ENCODE data around the gene CIART.
"Not testable (repeated sequence)": the region's sequence is repeated elsewhere in the genome, so short reads cannot be mapped to it uniquely, and the experiment has no call there.

CIART gene, protein sequence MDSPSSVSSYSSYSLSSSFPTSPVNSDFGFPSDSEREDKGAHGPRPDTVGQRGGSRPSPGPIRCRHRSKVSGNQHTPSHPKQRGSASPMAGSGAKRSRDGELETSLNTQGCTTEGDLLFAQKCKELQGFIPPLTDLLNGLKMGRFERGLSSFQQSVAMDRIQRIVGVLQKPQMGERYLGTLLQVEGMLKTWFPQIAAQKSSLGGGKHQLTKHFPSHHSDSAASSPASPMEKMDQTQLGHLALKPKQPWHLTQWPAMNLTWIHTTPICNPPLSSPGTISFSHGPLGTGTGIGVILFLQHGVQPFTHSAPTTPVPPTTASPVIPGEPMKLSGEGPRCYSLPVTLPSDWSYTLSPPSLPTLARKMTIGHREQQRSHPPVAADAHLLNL

DNA sequence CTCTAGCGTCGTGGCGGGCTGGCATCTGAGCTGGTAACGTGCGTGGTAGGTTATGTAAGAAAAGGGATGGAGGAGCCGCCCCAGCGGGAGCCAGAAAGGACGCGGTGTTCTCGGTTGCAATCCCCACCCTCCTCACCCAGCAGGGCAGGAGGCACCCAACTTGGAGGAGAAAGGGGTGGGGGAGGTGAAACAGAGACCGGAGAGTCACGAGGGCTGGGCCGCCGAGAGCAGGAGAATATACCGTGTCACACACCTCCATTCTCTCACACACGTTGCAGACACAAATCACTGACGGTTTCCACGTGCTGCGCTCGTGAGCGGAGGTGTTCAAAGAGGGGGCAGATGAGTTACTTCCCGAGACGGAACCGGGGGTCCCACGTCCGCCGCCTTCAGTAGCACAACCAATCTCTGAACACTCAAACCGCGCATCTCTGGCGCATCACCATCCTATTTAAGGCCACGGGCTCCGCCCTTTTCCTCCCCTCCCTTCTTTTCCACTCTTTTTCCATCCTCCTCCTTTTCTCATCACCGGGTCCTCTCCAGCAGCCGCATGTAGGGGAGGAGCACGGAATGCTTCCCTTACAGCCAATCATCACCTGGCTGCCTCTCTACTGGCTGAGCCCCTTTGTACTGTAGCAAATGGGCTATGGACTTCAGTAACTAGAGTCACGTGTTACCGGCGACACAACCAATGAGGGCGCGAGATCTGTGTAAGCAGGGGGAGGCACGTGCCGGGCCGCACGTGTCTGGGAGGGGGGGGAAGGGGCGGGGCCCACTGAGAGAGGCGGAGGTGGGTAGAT lies at the start of gene CIART:
TSS of gene CIART (plus strand) at position 797 of the 800 bp plus-strand sequence. CDS start 714 bp downstream, outside the sequence.
- DNase-seq = peak; percentile 97

DNA sequence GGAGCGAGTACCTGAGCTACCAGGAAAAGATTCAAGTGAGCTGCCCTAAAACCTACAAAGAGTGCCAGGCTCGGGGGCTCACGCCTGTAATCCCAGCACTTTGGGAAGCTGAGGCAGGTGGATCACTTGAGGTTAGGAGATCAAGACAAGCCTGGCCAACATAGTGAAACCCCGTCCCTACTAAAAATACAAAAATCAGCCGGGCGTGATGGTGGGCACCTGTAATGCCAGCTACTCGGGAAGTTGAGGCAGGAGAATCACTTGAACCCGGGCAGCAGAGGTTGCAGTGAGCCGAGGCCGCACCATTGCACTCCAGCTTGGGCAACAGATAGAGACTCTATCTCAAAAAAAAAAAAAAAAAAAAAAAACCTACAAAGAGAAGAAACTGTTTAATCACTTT lies 49.4 kb upstream of the CIART start:
- DNase-seq = not testable (repeated sequence)

DNA sequence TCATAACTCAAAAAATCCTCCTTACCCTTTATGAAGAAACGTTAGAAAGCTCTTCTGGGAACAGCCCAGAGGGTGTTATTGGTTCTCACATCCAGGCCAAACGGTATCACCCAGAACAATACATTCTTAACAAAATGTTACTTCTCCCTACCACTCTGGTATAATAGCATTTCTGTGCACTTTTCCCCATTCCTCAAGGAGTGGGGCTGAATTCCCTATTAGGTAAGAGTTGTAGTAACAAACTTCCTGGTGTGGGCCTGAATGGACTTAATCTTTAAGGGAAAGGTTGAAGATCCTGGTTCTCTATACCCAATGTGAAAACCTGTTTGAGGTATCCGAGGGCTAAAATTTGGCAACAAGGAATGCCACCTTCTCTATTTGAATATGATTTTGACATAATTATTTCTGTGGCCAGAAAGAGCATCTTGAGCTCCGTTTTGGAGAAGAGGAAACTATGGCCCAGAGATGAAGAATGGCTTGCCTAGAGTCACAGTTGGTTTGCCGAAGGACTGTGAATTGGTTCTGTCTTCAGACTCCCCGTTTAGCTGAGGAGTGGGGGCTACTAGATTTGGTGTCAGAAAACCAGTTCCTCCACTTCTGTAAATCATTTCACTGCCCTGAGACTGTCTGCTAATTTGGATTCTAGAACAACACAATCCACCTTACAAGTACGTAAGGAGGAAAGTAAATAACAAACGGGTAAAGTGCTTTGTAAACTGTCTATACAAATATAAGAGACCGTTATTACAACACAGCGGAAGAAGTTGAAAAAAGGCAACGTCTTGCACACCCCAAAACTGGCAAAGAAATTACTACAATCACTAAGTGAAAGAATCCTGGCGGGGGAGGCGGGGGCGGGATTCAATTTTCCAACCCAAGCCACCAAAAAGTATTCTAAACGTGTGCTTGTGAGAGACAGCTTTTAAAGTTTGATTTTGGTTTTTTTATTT lies 48.7 kb upstream of the CIART start:
- DNase-seq = peak; percentile 5

DNA sequence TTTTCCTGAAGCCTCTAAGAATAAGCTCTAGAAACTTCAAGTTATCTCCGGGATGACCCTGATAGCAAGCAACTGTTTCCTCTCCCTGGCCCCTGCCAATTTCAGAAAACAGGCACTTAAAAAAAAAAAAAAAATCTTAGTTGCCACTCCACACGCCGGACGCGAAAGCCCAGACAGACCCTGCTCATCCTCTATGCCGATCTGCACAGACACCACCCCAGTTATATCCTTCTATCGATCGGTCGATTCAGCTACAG lies 48.1 kb upstream of the CIART start:
- DNase-seq = no peak

DNA sequence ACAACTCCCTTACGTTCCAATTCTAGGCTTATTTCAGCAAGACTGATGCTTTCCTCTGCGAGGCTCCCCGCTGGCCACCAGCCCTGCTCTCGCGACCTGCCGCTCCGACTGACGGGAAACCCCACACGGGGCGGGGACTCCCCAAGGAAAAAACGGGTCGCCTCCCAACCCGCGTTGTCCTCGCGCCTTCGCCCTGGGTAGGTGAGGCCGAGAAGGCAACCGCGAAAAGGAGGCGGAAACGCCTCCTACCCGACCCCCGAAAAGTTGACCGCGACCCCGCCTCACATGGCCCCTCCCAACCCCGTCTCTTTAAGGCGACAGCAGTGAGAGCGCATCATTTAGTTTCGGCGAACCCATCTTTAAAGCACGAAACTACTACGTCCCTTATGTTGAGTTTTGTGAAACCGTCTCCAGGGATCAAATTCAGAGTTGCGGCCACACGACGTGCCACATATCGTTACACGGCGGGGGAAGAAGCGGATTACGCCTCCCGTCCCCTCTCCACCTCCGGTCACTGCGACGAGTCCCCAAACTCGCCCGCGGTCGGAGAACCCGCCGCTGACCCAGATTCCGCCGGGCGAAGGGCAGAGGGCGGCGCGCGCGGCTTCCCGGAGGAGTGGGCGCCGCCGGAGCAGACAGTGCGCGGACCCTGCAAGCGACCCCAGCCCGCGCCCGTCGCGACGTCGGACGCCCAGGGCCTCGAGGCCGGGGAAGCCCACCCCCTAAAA lies 47.6 kb upstream of the CIART start:
- peak; percentile 65 for DNase-seq

DNA sequence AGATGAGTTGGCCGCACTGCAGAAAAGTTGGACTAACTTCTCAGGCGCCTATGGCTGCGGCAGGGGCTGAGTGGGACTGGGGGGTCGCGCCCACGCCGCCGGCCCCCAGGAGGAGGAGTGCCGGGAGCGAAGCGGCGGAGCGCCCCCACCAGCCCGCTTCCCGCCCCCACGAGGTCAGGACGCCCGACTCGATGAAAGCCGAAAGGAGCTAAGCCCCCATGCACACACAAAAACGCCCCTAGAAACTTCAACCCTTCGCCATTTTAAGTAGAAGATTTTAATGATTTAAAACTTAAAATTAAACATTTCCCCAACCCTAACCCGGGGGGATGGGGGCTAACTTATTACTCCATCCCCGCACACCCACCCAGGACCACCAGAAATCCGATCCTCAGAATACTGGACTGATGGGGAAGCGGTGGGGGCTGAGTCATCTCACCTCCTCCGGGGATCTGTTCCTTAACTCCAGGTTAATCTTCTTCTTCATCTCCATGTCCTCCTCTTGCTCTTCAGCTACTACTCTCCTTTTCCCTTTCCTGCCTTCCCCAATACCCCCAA lies 47.0 kb upstream of the CIART start:
- no peak for DNase-seq

DNA sequence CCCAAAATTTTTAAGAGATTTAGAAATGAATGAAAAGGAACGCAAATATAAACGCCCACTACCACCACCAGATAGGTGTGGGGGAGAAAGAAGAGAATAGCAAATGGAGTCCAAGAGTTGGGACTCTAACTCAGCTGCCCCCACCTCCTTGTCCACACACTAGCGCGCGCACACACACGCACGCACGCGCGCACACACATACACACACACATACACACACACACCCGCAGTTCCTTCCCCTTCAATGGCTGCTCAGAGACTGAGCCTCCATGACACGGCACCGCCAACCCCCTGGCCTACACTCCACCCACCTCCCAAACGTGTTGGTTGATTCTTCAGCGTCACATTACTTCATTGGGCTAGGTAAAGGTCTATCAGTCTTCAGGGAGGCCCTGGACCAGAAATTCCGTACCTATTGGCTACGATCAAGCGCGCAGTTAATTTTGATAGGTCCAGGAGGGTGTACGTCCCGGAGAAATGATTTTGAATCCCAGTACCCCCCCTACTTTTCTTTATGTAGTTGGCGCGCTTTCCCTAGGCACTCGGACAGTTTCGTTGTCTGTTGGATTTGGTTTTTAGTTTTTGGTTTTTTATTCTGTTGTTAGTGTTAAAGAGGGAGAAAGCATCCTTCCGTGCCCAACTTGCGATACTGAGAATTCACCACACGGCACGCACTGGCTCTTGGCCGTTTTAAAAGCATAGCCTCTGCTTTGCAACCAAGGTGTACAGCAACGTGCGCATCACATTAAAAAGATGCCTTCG lies 46.3 kb upstream of the CIART start, which contains the start of gene ANP32E:
TSS of gene ANP32E (minus strand) at position 261 of the 762 bp plus-strand sequence. CDS start 326 bp downstream, outside the sequence.
- DNase-seq = peak; percentile 99

DNA sequence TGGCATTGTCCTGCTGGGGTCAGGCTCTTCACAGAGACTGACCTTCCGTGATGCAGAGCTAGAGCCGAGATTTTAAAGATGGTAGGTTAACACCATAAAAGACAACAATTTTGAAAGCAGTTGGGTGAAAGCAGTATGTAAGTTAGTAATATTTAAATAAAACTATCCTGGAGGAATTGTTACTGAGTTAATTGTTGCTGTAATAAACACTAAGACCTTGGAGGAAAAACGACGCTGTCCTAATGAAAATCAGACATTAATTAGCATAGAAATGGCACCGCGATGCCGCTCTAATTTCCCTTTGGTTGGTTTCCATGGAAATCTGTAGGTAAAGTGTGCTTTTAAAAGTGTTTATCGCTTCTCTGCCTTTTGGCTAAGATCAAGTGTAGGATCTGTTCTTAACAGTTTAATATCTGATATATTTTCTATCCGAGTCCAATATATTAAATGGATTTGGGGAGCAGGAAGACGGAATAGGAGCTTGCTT lies 45.7 kb upstream of the CIART start:
- peak; percentile 63 for DNase-seq

DNA sequence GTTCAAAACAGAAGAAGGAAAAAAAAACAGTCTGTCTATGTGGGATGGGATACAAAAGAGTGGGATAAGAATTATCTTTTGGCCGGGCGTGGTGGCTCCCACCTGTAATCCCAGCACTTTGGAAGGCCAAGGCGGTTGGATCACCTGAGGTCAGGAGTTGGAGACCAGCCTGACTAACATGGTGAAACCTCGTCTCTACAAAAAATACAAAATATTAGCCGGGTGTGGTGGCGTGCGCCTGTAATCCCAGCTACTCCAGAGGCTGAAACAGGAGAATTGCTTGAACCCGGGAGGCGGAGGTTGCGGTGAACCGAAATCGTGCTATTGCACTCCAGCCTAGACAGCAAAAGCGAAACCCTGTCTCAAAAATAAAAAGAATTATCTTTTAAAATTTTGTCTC lies 45.2 kb upstream of the CIART start:
- DNase-seq = not testable (repeated sequence)

DNA sequence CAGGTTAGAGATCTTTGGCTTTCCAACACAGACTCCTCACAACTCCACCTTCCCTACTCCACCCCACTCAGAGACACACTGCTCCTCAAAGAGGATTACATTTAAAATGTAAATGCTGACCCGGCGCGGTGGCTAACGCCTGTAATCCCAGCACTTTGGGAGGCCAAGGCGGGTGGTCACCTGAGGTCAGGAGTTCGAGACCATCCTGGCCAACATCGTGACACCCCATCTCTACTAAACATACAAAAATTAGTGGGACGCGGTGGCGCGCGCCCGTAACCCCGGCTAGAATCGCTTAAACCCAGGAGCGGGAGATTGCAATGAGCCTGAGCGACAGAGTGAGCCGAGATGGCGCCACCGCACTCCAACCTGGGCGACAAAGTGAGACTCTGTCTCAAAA lies 44.6 kb upstream of the CIART start:
- no peak for DNase-seq

DNA sequence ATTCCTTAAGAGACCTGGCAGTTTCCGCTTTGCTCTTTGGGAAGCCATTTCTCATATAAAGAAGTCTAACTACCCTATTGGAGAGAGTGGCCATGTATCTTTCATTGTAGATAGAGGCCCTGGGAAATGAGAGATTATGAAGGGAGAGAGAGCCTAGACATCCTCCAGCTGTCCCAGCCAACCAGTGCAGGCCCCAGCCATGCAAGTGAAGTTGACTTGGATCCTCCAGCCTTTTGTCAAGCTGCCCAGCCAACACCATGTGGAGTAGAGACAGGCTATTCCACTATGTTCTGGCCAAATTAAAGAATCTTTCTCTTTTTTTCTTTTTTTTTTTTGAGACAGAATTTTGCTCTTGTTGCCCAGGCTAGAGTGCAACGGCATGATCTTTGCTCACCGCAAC lies 39.4 kb upstream of the CIART start:
- no peak for DNase-seq

DNA sequence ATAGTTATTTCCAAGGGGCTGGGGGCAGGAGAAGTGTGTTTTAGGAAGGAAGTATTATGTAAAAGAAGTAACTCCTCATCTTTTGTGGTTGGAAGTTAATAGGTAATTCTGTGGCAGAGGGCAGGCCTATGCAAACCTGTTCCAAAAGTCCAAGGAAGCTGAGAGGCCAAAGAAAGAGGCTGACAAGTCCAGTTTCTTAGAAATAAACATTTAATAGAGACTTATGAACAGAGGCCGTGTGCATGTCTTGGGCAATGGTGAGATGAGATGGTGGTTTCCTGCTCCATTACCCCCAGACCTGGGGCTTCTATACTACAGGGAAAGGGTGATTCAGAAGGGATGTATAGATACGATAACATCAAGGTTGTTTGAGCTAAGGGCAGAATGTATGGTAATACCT lies 32.4 kb upstream of the CIART start:
- no peak for DNase-seq

DNA sequence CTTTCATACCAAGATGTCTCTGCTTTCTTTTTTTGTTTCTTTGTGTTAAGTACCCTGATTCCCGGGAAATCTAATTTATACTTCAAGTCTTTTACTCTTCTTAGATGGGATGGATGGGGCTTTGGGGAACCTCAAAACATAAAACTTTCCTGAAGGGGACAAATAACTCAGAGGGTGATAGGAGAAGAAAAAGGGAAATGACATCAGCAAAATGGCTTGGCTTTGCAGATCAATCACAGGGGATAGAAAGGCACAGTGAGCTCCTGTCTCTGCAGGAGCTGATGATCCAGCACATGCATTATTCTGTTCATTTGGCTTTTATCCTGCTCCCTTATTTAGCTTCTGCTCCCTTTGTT lies 26.2 kb upstream of the CIART start:
- no peak for DNase-seq

DNA sequence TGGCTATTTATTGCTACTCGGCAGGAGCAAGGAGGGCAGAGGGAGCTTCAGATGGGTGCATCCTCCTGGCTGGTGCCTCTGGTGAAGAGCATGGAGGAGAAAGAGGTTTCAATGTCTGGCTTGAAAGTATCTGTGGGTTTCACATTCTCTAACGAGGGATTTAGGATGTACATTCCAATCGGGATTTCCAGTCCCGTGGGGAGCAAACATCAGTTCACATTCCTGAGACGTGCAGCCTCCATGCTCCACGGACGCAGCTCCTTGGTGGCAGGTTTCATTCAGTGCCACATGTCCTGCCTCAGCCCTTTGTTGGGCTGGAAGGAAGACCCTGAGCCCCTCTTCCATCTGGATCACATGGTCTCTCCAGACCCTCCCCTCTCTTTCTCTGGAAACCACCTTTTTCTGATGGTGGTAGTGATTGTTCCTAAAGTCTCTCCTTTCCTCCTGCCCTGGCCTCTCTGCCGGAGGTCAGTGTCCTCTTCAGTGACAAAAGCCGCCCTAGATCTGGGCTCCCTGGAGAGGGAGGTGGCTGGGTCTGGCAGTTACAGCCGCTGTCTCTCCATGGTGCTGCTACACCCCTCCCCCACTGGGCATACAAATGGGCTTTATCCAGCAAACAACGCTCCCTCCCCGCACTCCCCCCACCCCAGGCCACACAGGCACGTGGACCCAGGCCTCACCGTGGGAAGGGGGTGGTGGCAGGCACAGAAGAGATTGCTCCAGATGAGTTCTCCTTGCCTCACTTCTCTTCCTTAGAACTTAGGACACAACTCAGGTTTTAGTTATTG lies 25.6 kb upstream of the CIART start:
- no peak for DNase-seq

DNA sequence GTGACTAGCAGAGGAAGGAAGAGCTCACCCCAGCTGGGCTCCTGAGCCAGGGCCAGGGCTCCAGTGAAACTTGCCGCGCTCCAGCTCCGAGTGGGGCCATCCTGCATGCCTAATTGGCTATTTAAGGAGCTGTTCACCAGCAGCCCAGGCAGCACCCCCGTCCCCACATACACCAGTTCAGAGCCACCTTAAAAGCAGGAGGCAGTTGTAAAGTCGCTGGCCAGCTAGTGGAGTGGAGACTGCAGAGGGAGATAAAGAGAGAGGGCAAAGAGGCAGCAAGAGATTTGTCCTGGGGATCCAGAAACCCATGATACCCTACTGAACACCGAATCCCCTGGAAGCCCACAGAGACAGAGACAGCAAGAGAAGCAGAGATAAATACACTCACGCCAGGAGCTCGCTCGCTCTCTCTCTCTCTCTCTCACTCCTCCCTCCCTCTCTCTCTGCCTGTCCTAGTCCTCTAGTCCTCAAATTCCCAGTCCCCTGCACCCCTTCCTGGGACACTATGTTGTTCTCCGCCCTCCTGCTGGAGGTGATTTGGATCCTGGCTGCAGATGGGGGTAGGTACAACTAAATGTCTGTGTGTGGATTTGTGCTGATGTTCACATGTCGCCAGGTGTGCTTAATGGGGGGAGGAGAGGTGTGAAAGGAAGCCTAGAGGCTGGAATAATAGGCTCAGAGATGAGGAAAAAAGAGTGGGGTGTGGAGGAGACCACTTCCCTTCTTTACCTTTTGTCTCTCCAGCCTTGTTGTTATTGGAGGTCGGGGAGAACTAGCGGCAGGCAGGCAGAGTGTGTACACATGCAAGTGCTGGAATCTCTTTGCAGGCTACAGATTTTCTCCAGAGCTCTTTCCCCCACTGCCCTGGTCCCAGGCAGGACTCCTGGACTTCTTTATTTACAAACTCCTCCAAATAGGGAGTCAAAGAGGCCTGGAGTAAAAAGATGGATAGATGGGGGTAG lies 24.4 kb upstream of the CIART start, which contains the start of gene CA14:
TSS of gene CA14 (plus strand) at position 151 of the 962 bp plus-strand sequence. CDS start at position 506, 355 bp downstream.
- no peak for DNase-seq

DNA sequence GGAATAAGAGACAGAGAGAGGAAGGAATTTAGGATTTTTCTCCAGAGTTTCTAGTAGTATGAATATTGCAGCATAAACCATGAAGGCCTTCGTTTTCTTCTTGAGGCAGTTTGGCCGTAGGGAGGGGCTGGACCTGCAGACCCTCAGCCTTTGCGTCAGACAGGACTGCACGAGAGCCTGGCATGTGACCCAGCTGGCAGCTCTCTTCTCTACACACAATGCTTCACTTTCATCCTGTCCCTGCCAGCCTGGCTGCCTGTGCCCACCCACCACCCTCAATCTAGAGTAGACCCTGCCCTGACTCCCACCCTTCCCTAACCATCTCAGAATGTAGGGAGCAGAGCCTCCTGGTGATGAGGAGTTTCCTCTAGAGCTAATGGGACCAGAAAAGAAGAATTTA lies 23.1 kb upstream of the CIART start:
- DNase-seq = no peak

DNA sequence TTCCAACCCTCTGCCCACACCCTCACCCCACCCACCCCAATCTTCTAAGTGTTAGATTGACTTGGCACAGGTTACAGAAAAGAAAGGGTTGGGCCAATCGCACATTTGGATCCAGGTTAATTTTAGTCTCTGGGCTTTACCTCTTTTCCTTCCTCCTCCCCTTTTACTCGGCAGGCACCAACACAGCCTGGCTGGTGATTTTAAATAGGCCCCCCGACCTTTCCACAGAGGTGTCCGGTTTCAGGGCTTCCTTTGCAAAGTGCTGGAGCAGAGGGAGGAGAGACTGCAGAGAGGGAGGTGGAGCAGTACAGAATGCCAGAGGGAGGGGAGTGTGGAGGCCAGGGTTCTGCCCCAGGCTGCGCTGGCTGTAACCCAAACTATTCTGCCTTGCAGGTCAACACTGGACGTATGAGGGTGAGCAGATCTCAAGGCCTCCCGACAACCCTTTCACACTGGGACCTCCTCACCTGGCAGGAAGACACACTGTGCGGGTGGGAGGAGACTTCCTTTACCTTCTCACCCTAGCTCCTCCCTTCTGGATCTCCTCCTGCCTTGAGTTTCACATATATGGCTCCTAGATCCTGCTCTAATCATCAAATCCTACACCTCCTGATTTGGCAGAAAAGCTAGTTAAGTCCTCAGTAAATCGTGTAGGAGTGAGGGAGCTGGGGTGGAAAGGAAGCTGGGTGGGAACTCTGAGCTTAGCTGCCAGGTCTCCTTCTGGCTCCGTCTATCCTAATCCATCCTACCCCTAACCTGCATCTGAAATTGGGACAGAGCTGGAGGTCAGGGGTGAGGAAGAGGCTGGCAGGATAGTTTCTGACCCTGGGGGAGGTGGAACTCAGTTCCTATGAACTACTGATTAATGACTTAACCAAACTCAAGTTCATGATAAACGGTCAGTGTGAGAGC lies 22.3 kb upstream of the CIART start:
- peak; percentile 32 for DNase-seq

DNA sequence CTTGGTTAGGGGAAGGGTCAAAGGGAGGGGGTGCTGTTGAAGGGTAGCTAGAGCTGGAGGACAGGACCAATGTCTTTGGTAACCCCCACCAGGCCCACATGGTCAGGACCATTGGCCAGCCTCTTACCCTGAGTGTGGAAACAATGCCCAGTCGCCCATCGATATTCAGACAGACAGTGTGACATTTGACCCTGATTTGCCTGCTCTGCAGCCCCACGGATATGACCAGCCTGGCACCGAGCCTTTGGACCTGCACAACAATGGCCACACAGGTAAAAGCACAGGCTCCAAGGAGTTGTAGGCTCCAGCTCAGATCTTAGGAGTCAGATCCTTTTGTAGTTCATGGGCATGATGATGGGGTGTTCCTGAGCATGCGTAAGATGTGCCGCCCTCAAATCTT lies 21.0 kb upstream of the CIART start:
- DNase-seq = no peak
